Measurements from ENCODE around the gene ATF6.
"Not testable (repeated sequence)": the region's sequence is repeated elsewhere in the genome, so short reads cannot be mapped to it uniquely, and the experiment has no call there.

Gene ATF6, protein sequence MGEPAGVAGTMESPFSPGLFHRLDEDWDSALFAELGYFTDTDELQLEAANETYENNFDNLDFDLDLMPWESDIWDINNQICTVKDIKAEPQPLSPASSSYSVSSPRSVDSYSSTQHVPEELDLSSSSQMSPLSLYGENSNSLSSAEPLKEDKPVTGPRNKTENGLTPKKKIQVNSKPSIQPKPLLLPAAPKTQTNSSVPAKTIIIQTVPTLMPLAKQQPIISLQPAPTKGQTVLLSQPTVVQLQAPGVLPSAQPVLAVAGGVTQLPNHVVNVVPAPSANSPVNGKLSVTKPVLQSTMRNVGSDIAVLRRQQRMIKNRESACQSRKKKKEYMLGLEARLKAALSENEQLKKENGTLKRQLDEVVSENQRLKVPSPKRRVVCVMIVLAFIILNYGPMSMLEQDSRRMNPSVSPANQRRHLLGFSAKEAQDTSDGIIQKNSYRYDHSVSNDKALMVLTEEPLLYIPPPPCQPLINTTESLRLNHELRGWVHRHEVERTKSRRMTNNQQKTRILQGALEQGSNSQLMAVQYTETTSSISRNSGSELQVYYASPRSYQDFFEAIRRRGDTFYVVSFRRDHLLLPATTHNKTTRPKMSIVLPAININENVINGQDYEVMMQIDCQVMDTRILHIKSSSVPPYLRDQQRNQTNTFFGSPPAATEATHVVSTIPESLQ

DNA sequence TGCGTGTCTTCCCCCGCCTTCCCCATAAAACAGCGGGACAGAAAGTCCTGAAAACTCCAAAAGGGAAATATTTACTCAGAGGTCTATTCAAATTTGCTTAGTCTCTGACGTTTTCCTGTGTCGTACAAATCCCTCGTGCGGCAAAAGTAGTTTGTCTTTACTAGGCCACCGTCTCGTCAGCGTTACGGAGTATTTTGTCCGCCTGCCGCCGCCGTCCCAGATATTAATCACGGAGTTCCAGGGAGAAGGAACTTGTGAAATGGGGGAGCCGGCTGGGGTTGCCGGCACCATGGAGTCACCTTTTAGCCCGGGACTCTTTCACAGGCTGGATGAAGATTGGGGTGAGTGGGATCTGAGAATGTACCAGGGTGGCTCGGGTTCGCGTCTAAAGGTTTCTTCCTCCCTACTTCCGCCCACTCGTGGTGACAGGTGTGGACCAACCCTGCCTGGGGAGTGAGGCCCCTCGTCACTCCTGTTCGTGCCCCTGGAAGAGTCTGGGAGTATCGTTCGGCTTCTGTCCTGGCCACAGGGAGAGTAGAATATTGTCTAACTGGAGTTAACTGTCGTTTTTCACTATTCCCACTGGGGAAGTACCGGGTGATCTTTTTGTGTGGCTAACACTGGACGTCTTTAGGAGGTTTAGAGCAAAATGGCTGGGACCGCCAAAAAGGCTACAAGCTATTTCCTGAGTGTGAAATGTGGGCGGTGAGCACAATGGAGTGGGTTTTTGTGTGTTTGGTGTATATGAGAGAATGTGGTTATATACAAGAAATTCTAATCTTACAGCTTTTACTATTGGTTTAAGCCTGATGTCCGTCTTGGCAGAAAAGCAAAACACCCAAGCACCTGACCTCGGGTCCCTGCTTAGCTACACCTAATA lies at the start of gene ATF6:
Gene ATF6, plus strand, starts transcription at position 219 of the 880 bp plus-strand sequence. Its CDS starts 41 bp downstream, at position 260.
- DNase-seq, result peak; percentile 83

DNA sequence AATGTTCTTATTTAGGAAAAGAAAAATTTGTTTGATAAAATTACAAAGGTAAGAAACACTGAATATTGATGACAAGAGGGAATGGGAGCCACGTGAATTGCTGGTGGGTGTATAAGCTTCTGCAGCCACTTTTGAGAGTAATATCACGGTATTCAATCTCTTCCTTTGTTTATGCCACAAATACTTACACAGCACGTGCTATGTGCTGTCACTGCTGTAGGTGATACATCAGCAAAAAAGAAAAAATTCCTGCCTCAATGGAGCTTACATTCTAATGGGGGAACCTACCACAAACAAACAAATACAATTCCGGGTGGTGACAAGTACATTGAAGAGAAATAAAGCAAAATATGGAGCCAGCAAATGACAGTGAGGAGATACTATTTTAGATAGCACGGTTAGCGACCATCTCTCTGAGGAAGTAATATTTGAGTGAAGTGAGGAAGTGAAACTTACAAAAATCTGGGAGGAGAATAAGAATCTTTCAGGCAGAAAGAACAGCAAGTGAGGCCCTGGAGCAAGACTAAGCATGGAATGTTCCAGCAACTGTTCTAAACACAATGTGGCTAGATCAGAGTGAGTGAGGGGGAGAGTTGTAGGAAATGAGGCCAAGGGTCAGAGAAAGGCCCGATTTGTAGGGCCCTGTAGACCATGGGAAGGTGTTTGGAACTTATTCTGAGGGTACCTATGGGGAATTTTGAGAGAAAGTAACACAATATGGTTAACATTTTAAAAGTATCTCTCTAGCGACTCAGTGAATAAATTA lies 47.4 kb upstream of the ATF6 start:
- no peak for DNase-seq

DNA sequence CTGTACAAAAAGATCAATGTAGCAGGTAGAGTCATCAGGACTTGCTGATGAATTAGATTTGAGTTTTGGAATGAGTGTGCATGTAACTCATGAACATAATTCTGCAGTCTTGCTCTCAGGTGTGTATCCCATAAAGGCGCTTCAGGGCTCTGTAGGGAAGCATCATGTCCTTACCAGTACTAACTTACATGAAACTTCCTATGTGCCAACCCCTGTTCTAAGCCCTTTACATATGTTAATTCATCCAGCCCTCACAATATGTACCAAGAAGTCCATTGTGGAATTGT lies 46.9 kb upstream of the ATF6 start:
- DNase-seq, result no peak

DNA sequence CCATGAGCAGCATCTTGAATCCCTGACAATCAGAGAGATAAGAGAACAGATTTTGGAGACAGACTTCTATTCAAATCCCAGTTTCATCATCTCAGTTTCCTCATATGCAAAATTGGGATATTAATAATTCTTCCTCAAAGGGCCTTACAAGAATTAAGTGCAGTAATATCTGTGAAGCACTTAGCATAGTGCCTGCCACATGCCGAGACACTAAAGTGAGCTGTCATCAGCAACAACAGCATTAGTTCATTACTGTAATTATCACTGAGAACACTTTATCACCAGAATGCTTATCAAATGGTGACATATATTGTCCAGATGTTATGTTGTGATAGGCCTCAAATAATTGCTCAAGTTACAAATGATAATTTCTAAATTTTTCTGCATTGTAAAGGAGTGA lies 45.7 kb upstream of the ATF6 start:
- no peak for DNase-seq

DNA sequence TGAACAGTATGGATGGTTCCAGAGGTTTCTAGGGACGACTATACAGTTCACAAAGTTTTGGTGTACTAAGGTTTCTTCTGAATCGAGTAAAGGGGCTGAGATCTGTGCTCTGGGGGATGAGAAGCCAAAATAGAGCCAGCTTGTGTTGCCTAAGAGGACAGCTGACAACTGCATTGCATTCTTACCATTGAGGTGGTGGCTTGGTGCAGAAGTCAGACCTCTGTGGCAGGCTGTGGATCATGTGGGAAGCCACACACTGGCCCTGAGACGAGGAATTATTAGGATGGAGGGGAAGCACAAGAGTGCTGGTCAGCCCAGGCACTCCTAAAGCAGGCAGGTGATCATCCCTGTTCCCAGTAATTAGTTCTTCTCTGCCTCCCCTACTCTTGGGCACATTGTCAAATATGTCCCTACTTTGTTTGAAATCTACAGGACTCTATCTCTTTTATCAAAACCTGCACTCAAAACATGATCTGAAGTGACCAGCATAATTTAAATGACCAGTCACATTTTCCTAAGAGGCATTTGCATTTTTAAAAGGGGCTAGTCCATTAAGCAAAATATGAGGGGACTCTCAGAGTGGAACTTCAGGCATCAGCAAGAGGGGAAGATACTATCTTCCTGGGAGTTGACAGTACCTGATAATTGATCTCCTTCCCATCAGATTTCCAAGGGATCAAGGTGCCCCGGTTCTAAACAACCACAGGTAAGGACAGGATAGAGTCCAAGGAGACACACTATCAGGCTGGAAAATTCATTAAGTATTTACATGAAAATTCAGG lies 45.0 kb upstream of the ATF6 start, which contains the start of gene FCRLB:
Gene FCRLB, plus strand, starts transcription at position 589 of the 782 bp plus-strand sequence. CDS start 1,129 bp downstream, outside the sequence.
- DNase-seq, result no peak

DNA sequence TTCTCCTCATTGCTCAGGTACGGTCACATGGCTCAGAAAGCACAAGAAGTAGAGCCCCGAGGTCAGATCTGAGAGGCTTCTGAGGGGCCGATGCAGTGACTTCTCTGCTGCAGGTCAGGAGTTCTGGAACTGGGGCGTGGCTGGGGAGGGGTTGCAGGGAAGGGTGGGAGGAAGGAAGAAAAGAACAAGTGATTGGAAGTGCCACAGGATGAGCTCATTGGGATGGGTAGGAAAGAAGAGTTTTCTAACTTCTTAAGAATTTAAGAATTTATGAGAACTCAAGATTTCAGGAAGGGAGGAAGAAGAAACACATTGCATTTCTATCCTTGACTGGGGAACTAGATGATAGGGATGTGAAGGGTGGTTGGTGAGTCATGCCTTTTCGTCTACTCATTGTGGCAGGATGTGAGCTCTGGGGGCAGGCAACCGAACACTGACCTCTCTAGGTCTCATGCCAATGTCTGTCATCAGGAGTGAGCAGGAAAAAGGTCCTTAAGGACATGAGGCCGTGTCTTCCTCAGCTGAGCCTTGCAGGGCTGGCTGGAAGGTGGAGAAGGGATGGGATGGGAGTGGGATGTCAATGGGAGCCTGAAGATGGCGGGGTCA lies 44.3 kb upstream of the ATF6 start:
- DNase-seq, result no peak

DNA sequence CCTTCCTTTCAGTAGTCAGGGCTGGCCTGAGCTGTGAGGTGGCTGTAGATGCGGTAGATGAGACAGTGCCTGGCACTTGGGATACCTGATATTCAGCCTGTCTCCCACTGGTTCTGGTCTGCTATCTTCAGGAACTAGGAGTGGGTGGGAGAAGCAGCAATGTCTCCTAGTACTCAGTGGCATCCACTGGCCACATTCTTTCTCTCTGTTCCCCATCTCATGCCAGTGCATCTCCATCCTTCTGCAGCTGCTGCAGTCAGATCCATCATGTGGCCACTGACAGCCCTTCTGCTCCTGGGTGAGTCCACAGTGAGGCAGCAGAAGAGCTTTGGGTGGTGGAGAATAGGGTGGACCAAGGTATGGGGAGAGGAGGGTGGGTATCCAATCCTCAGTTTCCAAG lies 43.7 kb upstream of the ATF6 start:
- DNase-seq, result no peak

DNA sequence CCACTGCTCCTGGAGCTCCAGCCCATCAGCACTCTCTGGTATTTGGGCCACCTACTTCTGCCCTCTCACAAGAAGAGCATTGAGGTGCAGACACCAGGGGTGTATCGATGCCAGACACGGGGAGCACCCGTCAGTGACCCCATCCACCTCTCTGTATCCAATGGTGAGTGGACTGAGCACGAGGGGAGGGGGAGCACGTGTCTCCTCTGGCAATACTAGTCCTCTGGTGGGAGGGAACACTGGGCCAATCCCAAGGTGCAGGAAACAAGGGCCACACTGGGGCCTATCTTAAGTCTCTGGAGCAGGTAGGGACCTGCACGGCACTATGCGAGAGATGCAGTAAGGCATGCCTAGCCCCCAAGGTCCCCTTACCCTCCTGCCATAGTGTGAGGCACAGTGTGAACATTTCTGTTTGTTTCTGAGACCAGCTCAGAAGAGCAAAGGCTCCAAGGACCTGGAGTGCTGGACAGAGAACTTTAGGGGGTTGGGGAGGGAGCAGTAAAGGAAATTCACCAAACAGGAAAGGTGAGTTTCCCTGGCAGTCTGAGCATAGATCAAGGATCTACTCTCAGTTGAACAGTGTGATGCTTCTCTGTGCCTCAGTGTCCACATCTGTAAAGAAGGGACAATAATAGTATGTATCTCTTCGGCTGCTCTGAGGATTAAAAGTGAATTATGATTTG lies 42.5 kb upstream of the ATF6 start:
- DNase-seq, result no peak

DNA sequence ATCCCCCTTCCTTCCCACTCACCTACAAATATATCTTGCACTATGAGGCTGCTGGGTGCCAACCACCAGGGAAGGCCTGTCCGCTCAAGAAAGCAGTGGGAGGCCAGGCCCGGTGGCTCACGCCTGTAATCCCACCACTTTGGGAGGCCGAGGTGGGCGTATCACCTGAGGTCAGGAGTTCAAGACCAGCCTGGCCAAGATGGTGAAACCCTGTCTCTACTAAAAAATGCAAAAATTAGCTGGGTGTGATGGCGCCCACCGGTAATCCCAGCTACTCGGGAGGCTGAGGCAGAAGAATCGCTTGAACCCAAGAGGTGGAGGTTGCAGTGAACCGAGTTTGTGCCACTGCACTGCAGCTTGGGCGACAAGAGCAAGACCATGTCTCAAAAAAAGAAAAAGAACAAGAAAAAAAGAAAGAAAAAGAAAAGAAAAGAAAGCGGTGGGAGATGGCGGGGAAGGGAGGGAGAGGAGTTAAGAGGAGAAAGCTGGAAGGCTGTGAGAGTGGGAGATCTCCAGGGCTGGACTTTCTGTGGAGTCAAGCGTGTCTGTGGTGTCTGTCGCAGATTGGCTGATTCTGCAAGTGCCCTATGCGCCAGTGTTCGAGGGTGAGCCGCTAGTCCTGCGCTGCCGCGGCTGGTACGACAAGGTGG lies 40.7 kb upstream of the ATF6 start:
- not testable (repeated sequence) for DNase-seq

DNA sequence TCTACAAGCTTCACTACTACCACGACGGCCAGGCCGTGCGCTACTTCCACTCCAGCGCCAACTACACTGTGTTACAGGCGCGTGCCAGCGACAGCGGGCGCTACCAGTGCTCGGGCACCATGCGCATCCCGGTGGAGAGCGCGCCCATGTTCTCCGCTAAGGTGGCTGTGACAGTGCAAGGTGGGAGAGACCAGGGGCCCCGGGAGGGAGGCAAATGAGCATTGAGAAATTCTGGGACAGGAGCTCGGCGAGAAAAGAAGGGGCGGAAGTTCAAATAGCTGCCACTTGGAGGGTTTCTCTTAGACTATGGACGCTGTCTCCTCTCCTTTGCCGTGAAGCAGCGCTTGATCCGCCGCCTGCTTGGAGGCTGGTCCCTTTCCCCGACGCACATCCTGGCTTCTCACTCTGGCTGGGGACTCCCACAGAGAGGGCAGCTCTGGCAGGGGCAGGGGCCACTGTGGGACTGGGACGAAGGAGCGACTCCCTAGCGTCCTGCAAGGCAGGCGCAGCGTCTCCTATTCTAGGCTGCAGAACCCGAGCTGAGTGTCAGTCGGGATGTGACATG lies 40.1 kb upstream of the ATF6 start:
- DNase-seq, result peak; percentile 32

DNA sequence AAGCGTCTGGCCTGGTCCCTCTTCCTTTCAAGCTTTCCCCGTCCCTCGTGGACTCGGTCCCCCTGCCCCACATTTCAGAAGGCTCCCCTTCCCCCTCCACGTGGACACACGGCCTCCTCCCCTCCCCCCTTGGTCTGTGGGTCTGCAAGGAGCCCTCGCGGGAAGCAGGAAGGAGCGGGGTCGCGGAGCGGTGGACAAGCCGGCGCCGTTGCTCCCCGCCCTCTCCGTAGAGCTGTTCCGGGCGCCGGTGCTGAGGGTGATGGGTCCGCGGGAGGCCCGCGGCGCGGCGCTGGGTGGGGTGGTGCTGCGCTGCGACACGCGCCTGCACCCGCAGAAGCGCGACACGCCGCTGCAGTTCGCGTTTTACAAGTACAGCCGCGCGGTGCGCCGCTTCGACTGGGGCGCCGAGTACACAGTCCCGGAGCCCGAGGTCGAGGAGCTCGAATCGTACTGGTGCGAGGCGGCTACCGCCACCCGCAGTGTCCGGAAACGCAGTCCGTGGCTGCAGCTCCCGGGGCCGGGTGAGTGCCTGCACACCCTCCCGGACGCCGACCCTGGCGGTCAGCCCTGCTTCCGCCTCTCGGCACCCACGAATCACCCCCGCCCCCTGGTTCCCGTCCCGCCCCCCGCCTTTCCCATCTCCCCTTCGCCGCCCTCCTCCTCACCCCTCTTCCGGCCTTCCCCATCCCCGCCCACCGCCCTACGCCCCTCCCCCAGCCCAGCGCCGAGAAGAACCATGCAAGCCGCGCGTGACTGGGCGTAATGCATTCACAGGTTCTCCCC lies 39.5 kb upstream of the ATF6 start:
- peak; percentile 72 for DNase-seq

DNA sequence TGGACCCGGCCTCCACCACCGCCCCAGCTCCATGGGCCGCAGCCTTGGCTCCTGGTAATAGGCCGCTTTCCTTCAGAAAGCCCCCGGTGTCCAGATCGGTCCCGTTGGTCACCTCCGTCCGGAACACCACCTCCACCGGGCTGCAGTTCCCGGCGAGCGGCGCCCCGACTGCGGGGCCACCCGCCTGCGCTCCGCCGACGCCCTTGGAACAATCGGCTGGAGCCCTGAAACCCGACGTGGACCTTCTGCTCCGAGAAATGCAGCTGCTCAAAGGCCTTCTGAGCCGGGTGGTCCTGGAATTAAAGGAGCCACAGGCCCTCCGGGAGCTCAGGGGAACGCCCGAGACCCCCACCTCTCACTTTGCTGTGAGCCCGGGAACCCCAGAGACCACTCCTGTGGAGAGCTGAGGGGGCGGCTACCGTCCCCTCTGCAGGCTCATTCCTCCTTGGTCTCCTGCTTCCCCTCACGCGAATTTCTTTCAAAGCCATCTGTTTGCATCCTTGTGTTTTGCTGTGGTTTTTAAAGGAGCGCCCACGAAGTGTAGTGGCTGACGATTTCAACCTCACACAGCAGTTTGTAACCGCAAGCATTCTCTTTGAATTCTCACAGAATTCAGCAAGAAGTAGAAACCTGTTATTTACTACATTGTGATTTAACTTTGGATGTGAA lies 38.7 kb upstream of the ATF6 start:
- DNase-seq, result peak; percentile 58

DNA sequence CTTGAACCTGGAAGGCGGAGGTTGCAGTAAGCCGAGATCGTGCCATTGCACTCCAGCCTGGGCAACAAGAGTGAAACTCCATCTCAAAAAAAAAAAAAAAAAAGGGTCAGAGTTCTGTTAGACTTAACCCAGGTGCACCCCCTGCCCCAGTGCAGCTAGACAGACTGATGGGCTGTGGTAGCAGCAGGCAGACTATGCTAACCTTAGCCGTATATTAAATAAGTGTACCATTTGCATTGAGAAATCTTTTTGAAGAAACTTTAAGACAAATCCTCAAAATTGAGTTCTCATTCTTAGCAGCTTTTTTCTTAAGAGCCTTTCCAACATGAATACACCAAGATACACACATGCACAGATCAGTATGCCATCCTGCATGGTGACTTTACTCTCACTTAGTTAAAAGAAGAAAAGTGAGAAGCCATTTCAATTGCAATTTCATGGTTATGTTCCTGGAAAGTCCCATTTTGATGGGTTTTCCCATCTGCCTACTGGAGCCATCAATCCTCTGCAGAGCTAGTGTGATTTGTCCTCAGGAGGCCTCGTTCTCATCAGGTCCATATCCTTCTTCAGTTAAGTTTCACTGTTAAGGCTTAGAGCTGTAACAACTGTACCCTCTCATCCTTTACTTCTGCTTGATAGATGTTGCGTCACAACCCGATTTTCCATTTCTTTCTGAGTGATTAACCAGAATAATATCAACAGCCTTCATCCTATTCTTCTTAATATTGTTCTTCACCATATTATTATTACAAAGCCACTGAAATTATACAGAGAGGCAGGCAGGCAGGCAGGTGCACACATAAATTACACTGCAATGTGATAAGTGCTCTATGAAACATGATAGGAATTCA lies 37.5 kb upstream of the ATF6 start:
- no peak for DNase-seq

DNA sequence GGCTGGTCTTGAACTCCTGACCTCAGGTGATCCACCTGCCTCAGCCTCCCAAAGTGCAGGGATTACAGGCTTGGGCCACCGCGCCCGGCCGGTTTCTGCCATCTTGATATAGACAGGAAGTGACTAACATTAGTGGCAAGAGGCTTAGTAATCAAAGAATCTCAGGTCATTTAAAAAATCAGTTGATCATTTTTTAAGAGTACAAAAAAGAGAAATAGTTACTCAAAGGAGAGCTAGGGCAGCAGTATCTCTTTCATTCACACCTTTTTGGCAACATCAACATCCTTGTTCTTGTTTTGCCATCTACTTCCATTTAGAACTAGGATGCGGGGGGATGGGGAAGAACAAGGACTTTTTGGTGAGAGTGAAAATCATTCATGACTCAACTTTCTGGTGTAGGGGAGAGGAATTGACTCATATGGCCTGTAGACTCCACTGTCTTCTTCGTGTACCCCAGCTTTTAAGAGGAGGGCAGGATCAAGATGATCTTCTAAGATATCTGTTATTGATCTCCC lies 36.0 kb upstream of the ATF6 start:
- no peak for DNase-seq

DNA sequence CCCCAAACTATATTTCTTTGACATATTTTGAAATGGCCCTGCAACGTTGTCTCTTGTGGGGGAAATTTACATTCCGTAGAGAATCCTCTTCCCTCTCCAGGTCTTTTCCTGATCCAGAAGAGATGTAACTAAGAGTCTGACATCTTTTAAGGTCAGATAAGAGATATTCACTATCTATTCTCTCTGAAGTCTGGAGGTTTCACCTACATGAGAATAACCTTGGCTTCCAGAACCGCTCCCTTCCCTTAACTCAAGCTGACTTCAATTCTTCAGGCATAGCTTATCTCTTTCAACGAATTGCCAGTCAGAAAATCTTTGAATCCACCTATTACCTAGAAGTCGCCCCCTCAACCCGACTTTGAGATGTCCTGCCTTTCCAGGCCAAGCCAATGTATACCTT lies 34.9 kb upstream of the ATF6 start:
- no peak for DNase-seq

DNA sequence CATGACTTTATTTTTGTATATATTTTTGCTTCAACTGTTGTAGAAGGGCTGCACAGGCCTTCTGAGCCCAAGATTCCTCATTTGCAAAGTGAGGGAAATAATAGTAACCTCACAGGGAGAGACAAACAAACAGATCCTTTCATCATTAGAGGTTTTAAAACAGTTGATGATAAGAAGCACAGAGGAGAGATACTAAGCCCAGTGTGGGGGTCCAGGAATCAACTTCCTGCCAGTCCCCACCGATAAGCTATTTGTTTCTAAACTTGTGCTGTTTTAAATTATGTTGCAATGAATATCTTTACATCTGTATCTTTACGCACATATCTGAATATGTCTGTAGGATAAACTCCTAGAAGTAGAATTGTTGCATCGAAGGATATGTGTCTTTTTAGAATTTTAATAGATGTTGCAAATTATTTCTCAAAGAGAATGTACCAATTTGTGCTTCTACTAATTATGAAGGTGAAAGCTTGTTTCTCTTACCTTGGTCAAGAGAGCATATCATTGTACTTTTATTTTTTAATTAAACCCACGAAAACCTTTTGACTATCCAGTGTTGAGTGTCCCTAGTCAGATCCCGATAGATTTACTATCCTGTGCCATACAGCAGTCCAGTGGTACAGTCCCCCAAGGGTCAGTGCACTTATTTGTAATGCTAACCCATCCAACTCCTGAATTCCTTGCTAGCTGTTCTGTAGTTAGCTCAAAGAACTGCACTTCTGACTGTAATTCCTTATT lies 34.0 kb upstream of the ATF6 start:
- no peak for DNase-seq

DNA sequence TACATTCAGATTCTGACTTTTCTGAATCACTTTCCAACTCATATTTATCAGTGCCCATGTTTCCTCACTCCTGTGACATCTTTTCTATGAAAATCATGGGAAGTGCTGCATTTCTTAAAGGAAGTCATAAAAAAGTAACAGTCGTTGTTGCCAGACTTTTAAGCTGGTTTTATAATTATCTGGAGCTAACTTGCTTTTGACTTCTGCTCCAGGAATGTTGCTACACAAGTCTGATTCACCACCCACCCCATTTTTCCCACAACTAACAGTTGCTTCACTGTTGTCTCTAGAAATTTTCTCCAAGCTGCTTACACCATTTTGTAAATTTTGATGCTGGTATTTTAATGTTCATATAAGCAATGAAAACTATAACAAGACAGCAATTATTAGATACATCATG lies 32.6 kb upstream of the ATF6 start:
- DNase-seq, result no peak

Measured in NCI-H2227 treated with DMSO at 0.1 percent for 48 hours (cell line).